ENCODE results near the gene ARHGAP28.

DNA sequence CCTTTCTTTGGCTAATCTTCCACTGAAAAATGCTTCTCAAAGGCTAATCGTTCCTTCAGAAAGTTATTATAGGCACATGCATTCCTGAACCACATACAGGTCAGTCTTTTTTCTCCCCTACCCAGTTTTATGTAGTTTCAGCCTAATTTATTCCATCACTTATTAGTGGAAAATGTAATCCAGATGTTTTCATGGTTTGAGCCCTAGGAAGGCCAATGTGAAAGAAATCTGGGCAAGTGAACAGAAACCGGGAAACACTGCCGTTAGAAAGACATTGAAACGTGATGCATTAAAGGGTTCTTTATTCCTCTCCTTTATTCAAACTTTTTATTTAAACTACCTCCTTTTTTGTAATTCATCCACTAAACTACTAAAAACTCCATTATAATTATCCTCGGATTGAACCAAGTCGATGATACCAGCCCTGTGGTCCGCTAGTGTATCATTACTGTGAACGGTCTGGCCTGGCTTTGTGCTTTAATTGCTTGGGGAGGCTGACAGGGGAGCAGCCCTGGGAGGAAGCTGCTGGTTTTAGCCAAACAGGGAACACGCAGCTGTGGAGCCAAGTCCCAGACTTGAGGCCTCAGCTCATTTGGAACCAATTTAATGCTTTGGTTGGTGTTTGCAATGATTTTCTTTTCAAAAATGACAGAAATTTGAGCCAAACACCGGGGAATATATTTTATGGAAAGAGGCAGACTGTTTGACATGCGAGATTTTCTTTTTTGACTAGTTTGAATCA is 149.2 kb downstream of the ARHGAP28 start:
- TF ChIP-seq, protein P1, sequence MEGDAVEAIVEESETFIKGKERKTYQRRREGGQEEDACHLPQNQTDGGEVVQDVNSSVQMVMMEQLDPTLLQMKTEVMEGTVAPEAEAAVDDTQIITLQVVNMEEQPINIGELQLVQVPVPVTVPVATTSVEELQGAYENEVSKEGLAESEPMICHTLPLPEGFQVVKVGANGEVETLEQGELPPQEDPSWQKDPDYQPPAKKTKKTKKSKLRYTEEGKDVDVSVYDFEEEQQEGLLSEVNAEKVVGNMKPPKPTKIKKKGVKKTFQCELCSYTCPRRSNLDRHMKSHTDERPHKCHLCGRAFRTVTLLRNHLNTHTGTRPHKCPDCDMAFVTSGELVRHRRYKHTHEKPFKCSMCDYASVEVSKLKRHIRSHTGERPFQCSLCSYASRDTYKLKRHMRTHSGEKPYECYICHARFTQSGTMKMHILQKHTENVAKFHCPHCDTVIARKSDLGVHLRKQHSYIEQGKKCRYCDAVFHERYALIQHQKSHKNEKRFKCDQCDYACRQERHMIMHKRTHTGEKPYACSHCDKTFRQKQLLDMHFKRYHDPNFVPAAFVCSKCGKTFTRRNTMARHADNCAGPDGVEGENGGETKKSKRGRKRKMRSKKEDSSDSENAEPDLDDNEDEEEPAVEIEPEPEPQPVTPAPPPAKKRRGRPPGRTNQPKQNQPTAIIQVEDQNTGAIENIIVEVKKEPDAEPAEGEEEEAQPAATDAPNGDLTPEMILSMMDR (IDR thresholded peaks at IDR 0.05), result no peak
- TF ChIP-seq POLR2A (IDR thresholded peaks at IDR 0.05) (no peak), POLR2AphosphoS5 (IDR thresholded peaks at IDR 0.05) (no peak)

All from prostate gland (tissue), 2 donors.